Measurements from ENCODE around the gene PF4V1.
A peak's percentile ranks its signal among the peaks of the same experiment; 100 is the strongest.

PF4V1 gene

DNA sequence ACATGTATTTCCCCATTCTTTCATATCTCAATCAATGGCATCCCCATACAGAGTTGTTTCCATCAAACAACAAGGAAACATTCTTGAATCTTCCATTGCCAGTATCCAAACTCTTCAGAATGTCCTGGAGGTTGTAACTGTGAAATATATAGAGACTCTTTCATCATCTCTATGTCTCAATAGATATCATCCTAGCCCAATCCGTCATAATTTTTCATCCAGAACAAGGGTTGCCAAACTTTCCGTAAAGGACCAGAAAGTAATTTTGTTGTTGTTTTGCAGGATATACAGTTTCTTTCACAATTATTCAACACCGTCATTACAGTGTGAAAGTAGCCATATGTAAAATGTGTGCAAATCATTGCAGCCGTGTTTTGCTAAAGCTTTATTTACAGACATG is 31.8 kb upstream of the PF4V1 start:
- Histone ChIP-seq H3K4me1 (ENCODE audit: control extremely low read depth in 1 of 4, control insufficient read depth in 4 of 4, insufficient read depth in 4 of 4, low read length in 3 of 4) (peaks cover 0 to 16% (median 8%) of the 10 kb centered on the region in 4 experiments), H3K27me3 (replicated peaks in 2 of 5; ENCODE audit: control insufficient read depth in 4 of 5, insufficient read depth in 5 of 5, low read length in 4 of 5) (no peaks in the 10 kb centered on the region), H3K9me3 (ENCODE audit: control extremely low read depth in 1 of 5, control insufficient read depth in 4 of 5, insufficient read depth in 2 of 5, low read depth in 1 of 5, low read length in 4 of 5) (no peaks in the 10 kb centered on the region), H3K27ac (ENCODE audit: insufficient read depth in 1 of 2, low read depth in 1 of 2, low read length in 2 of 2, poor library complexity in 1 of 2, severe bottlenecking in 2 of 2) (no peak overlapping the region), H3K4me3 (ENCODE audit: control insufficient read depth in 1 of 7, extremely low read depth in 1 of 7, insufficient read depth in 4 of 7, low read depth in 2 of 7, low read length in 6 of 7) (no peak overlapping the region), H3K36me3 (ENCODE audit: control insufficient read depth in 4 of 4, insufficient read depth in 4 of 4, low read length in 3 of 4) (no peaks in the 10 kb centered on the region)
- no CpG with 5 or more reads among the region's 4 CpGs for WGBS (ENCODE audit: insufficient coverage)
- ChIA-PET POLR2A (no interaction called here), CTCF (no interaction called here)
- DNase-seq: no peak

DNA sequence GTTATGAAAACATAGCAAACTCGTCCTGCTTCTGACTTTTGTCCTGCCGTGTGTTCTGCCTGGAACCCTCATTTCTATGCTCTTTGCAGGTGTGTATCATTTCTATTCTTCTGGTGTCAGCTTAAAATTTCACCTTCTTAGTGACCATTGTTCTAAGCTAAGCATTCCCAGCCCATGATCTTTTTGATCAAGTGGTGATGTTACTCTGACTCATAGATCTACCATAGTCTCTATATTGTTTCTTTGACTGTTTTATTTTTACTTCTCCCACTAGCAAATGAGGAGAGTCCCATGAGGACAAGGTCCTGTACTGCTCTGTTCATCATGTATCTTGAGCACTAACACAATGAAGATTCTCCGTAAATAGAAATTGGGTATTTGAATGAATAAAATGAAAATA is 30.7 kb upstream of the PF4V1 start:
- H3K9me3 ChIP-seq (ENCODE audit: control extremely low read depth in 1 of 5, control insufficient read depth in 4 of 5, insufficient read depth in 2 of 5, low read depth in 1 of 5, low read length in 4 of 5): peaks cover 0 to 6% (median 2%) of the 10 kb centered on the region in 5 experiments
- DNase-seq: no peak
- no peaks in the 10 kb centered on the region for H3K36me3 ChIP-seq (ENCODE audit: control insufficient read depth in 4 of 4, insufficient read depth in 4 of 4, low read length in 3 of 4)
- H3K4me3 ChIP-seq (ENCODE audit: control insufficient read depth in 1 of 7, extremely low read depth in 1 of 7, insufficient read depth in 4 of 7, low read depth in 2 of 7, low read length in 6 of 7): no peak overlapping the region
- no peaks in the 10 kb centered on the region for H3K27me3 ChIP-seq (replicated peaks in 2 of 5; ENCODE audit: control insufficient read depth in 4 of 5, insufficient read depth in 5 of 5, low read length in 4 of 5)
- CTCF ChIA-PET: interaction anchor here (1.5 kb wide), 1 partner anchor 9 kb away, joined by 4 read pairs; no protein-coding TSS in a partner anchor
- no peak overlapping the region for H3K27ac ChIP-seq (ENCODE audit: insufficient read depth in 1 of 2, low read depth in 1 of 2, low read length in 2 of 2, poor library complexity in 1 of 2, severe bottlenecking in 2 of 2)
- peaks cover 0 to 6% (median 1%) of the 10 kb centered on the region in 4 experiments for H3K4me1 ChIP-seq (ENCODE audit: control extremely low read depth in 1 of 4, control insufficient read depth in 4 of 4, insufficient read depth in 4 of 4, low read length in 3 of 4)
- POLR2A ChIA-PET: no interaction called here
- 100% methylated on average over 3 of the region's 3 CpGs for WGBS (ENCODE audit: insufficient coverage)

GRCh38 chr4:73822812-73823504 is 30.1 kb upstream of the PF4V1 start:
- POLR2A ChIA-PET: no interaction called here
- Histone ChIP-seq H3K27ac (ENCODE audit: insufficient read depth in 1 of 2, low read depth in 1 of 2, low read length in 2 of 2, poor library complexity in 1 of 2, severe bottlenecking in 2 of 2) (no peak overlapping the region), H3K4me3 (ENCODE audit: control insufficient read depth in 1 of 7, extremely low read depth in 1 of 7, insufficient read depth in 4 of 7, low read depth in 2 of 7, low read length in 6 of 7) (no peak overlapping the region), H3K27me3 (replicated peaks in 2 of 5; ENCODE audit: control insufficient read depth in 4 of 5, insufficient read depth in 5 of 5, low read length in 4 of 5) (no peaks in the 10 kb centered on the region), H3K4me1 (ENCODE audit: control extremely low read depth in 1 of 4, control insufficient read depth in 4 of 4, insufficient read depth in 4 of 4, low read length in 3 of 4) (peaks cover 0 to under 1% (median 0%) of the 10 kb centered on the region in 4 experiments), H3K36me3 (ENCODE audit: control insufficient read depth in 4 of 4, insufficient read depth in 4 of 4, low read length in 3 of 4) (no peaks in the 10 kb centered on the region), H3K9me3 (ENCODE audit: control extremely low read depth in 1 of 5, control insufficient read depth in 4 of 5, insufficient read depth in 2 of 5, low read depth in 1 of 5, low read length in 4 of 5) (peaks cover 0 to 11% (median 2%) of the 10 kb centered on the region in 5 experiments)
- peak in 2 of 3 donors; percentile 47 to 49 for DNase-seq
- CTCF ChIA-PET: interaction anchor here (1.1 to 1.5 kb wide), 3 partner anchors 8 to 216 kb away, joined by 3 to 4 read pairs (median 3); partner anchors contain the start of gene CXCL3

GRCh38 chr4:73823760-73824159 is 29.3 kb upstream of the PF4V1 start:
- no peak overlapping the region for H3K4me3 ChIP-seq (ENCODE audit: control insufficient read depth in 1 of 7, extremely low read depth in 1 of 7, insufficient read depth in 4 of 7, low read depth in 2 of 7, low read length in 6 of 7)
- no peaks in the 10 kb centered on the region for H3K27me3 ChIP-seq (replicated peaks in 2 of 5; ENCODE audit: control insufficient read depth in 4 of 5, insufficient read depth in 5 of 5, low read length in 4 of 5)
- POLR2A ChIA-PET: no interaction called here
- H3K27ac ChIP-seq (ENCODE audit: insufficient read depth in 1 of 2, low read depth in 1 of 2, low read length in 2 of 2, poor library complexity in 1 of 2, severe bottlenecking in 2 of 2): no peak overlapping the region
- peaks cover 0 to 2% (median under 1%) of the 10 kb centered on the region in 4 experiments for H3K4me1 ChIP-seq (ENCODE audit: control extremely low read depth in 1 of 4, control insufficient read depth in 4 of 4, insufficient read depth in 4 of 4, low read length in 3 of 4)
- CTCF ChIA-PET: interaction anchor here (1.1 to 1.2 kb wide), 2 partner anchors 61 to 215 kb away, joined by 3 read pairs; partner anchors contain the start of gene CXCL3
- no peak for DNase-seq
- no peaks in the 10 kb centered on the region for H3K36me3 ChIP-seq (ENCODE audit: control insufficient read depth in 4 of 4, insufficient read depth in 4 of 4, low read length in 3 of 4)
- H3K9me3 ChIP-seq (ENCODE audit: control extremely low read depth in 1 of 5, control insufficient read depth in 4 of 5, insufficient read depth in 2 of 5, low read depth in 1 of 5, low read length in 4 of 5): peaks cover 0 to 11% (median 2%) of the 10 kb centered on the region in 5 experiments

GRCh38 chr4:73828956-73829355 is 24.1 kb upstream of the PF4V1 start:
- Histone ChIP-seq H3K9me3 (ENCODE audit: control extremely low read depth in 1 of 5, control insufficient read depth in 4 of 5, insufficient read depth in 2 of 5, low read depth in 1 of 5, low read length in 4 of 5) (peaks cover 0 to 11% (median 2%) of the 10 kb centered on the region in 5 experiments), H3K4me1 (ENCODE audit: control extremely low read depth in 1 of 4, control insufficient read depth in 4 of 4, insufficient read depth in 4 of 4, low read length in 3 of 4) (peaks cover 3 to 25% (median 14%) of the 10 kb centered on the region in 4 experiments), H3K36me3 (ENCODE audit: control insufficient read depth in 4 of 4, insufficient read depth in 4 of 4, low read length in 3 of 4) (no peaks in the 10 kb centered on the region), H3K27me3 (replicated peaks in 2 of 5; ENCODE audit: control insufficient read depth in 4 of 5, insufficient read depth in 5 of 5, low read length in 4 of 5) (no peaks in the 10 kb centered on the region), H3K27ac (ENCODE audit: insufficient read depth in 1 of 2, low read depth in 1 of 2, low read length in 2 of 2, poor library complexity in 1 of 2, severe bottlenecking in 2 of 2) (no peak overlapping the region), H3K4me3 (ENCODE audit: control insufficient read depth in 1 of 7, extremely low read depth in 1 of 7, insufficient read depth in 4 of 7, low read depth in 2 of 7, low read length in 6 of 7) (no peak overlapping the region)
- ChIA-PET POLR2A (no interaction called here), CTCF (interaction anchor here (1.4 kb wide), 1 partner anchor 8 kb away, joined by 3 read pairs; the partner anchor contains the start of gene CXCL6)
- peak in 2 of 3 donors; percentile 41 to 52 for DNase-seq
- 13% methylated on average over 1 of the region's 3 CpGs for WGBS (ENCODE audit: insufficient coverage)

- Histone ChIP-seq H3K36me3 (ENCODE audit: control insufficient read depth in 4 of 4, insufficient read depth in 4 of 4, low read length in 3 of 4) (no peaks in the 10 kb centered on the region), H3K4me3 (ENCODE audit: control insufficient read depth in 1 of 7, extremely low read depth in 1 of 7, insufficient read depth in 4 of 7, low read depth in 2 of 7, low read length in 6 of 7) (no peak overlapping the region), H3K9me3 (ENCODE audit: control extremely low read depth in 1 of 5, control insufficient read depth in 4 of 5, insufficient read depth in 2 of 5, low read depth in 1 of 5, low read length in 4 of 5) (peaks cover 0 to 11% (median under 1%) of the 10 kb centered on the region in 5 experiments), H3K4me1 (ENCODE audit: control extremely low read depth in 1 of 4, control insufficient read depth in 4 of 4, insufficient read depth in 4 of 4, low read length in 3 of 4) (peaks cover 3 to 27% (median 17%) of the 10 kb centered on the region in 4 experiments), H3K27ac (ENCODE audit: insufficient read depth in 1 of 2, low read depth in 1 of 2, low read length in 2 of 2, poor library complexity in 1 of 2, severe bottlenecking in 2 of 2) (no peak overlapping the region), H3K27me3 (replicated peaks in 2 of 5; ENCODE audit: control insufficient read depth in 4 of 5, insufficient read depth in 5 of 5, low read length in 4 of 5) (no peaks in the 10 kb centered on the region)
- CTCF ChIA-PET: interaction anchor here (1.9 kb wide), 1 partner anchor 9 kb away, joined by 4 read pairs; no protein-coding TSS in a partner anchor
- POLR2A ChIA-PET: no interaction called here
- WGBS (ENCODE audit: insufficient coverage): no CpG with 5 or more reads among the region's 2 CpGs
- no peak for DNase-seq
These were observed 21.5 kb upstream of the PF4V1 start for GRCh38 chr4:73831569-73831968.

DNA sequence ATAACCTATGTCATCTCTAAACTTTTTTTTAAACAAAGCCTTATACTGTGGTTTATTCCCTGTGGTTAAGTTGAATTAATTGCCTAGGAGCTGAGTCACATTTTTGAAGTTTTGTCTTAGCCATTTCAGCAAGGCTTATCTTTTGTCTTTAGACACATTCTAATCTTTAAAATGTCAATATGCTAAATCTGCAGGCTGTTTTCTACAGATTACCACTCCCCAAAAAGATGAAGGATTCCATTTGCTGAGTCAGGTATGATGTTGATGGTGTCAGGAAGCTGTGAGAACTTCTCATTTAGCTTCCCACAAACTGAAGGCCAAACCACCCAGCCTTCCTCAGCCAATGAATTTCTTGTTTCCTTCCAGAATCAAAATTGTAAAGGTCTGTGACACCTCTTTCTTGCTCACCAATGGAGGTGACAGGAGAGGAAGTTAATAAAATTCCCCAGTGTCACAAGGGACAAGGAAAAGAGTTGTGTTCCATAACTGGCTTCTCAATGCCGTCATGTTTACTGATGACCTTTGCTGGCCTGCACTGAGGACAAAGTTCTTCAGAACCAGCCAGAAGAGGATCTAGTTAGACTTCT is 20.4 kb upstream of the PF4V1 start:
- Histone ChIP-seq H3K27ac (ENCODE audit: insufficient read depth in 1 of 2, low read depth in 1 of 2, low read length in 2 of 2, poor library complexity in 1 of 2, severe bottlenecking in 2 of 2) (peak overlapping the region in 1 of 2 experiments; percentile 43), H3K4me3 (ENCODE audit: control insufficient read depth in 1 of 7, extremely low read depth in 1 of 7, insufficient read depth in 4 of 7, low read depth in 2 of 7, low read length in 6 of 7) (no peak overlapping the region), H3K27me3 (replicated peaks in 2 of 5; ENCODE audit: control insufficient read depth in 4 of 5, insufficient read depth in 5 of 5, low read length in 4 of 5) (peaks cover 0 to 5% (median 3%) of the 10 kb centered on the region in 5 experiments), H3K36me3 (ENCODE audit: control insufficient read depth in 4 of 4, insufficient read depth in 4 of 4, low read length in 3 of 4) (no peaks in the 10 kb centered on the region), H3K9me3 (ENCODE audit: control extremely low read depth in 1 of 5, control insufficient read depth in 4 of 5, insufficient read depth in 2 of 5, low read depth in 1 of 5, low read length in 4 of 5) (peaks cover 0 to 2% (median 0%) of the 10 kb centered on the region in 5 experiments), H3K4me1 (ENCODE audit: control extremely low read depth in 1 of 4, control insufficient read depth in 4 of 4, insufficient read depth in 4 of 4, low read length in 3 of 4) (peaks cover 5 to 31% (median 21%) of the 10 kb centered on the region in 4 experiments)
- WGBS (ENCODE audit: insufficient coverage): 86% methylated on average over 1 of the region's 1 CpG
- peak; percentile 56 to 92 (median 86) for DNase-seq
- ChIA-PET CTCF (interaction anchor here (1.1 to 1.7 kb wide), 4 partner anchors 14 to 265 kb away, joined by 3 to 4 read pairs (median 4); no protein-coding TSS in a partner anchor), POLR2A (interaction anchor here (0.6 kb wide), 1 partner anchor 125 kb away, joined by 3 read pairs; no protein-coding TSS in a partner anchor)

Data from common myeloid progenitor, CD34-positive (primary cell).